ENCODE data around the gene ST14.
"Not testable (repeated sequence)": the region's sequence is repeated elsewhere in the genome, so short reads cannot be mapped to it uniquely, and the experiment has no call there.

ST14 gene

GRCh38 chr11:130189492-130190210, 30.1 kb downstream of the ST14 start:
- DNase-seq, result no peak

- DNase-seq, result no peak
Observed at GRCh38 chr11:130190371-130190881, 30.8 kb downstream of the ST14 start.

- DNase-seq, result no peak
Observed at GRCh38 chr11:130191896-130192295, 32.3 kb downstream of the ST14 start.

- no peak for DNase-seq
Observed at GRCh38 chr11:130192845-130193267, 33.3 kb downstream of the ST14 start.

DNA sequence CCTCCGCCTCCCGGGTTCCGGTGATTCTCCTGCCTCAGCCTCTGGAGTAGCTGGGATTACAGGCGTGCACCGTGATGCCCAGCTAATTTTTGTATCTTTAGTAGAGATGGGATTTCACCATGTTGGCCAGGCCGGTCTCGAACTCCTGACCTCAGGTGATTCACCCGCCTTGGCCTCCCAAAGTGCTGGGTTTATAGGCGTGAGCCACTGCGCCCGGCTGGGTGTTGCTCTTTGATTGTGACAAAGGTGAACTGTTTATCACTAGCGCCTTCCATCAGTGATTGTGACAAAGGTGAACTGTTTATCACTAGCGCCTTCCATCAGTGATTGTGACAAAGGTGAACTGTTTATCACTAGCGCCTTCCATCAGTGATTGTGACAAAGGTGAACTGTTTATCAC, 34.0 kb downstream of the ST14 start:
- not testable (repeated sequence) for DNase-seq

DNA sequence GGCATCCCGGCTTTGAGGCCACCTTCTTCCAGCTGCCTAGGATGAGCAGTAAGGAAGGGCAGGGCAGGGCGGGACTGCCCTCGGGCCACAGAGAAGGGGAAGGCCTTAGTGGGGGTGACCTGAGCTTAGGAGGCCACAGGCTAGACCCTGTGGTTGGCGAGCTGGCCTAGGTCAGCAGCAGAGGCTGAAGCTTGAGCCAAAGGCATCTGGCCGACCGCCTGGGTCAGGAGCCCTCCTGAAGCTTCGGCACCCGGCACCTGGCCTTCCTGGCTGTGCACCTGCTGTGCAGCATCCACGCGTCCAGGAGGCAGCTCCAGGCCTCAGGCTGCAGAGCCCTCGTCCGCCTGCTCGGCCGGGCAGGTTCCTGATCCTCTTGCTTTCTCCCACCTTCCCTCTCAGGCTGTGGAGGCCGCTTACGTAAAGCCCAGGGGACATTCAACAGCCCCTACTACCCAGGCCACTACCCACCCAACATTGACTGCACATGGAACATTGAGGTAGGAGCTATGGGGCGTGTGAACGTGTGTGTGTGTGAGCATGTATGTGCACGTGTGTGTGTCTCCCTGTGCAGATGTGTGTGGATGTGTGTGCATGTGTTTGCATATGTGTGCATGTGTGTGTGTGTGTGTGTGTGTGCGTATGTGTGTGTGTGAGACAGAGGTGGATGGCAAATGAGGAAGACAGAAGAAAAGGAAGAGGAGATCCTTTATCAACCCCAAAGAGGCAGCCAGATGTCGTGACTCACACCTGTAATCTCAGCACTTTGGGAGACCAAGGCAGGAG, 34.9 kb downstream of the ST14 start:
- DNase-seq, result no peak

DNA sequence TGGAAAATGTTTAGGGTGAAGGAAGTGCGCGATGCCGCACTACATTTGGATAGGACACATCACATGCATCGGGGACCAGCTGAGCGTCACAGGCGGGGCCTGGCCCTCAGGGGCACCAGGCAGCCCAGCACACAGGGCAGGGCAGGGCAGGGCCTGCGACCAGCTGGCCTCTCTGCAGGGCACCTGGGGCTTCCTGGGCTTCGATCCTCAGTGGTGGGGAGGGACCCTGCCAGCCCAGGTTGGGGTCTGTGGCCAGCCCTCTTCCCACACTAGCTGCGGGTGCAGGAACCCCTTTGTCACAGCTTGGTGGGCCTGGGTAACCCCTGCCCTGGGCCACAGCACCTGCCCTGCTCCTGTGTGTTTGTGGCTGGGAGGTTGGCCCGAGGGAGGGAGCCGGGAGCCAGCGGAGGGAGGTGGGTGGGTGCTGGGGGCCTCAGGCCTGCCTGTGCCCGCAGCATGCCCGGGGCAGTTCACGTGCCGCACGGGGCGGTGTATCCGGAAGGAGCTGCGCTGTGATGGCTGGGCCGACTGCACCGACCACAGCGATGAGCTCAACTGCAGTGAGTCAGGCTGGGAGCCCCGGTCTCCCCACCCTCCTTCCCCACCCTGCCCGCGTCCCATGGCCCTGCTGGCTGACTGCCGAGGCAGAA, 37.9 kb downstream of the ST14 start:
- no peak for DNase-seq

DNA sequence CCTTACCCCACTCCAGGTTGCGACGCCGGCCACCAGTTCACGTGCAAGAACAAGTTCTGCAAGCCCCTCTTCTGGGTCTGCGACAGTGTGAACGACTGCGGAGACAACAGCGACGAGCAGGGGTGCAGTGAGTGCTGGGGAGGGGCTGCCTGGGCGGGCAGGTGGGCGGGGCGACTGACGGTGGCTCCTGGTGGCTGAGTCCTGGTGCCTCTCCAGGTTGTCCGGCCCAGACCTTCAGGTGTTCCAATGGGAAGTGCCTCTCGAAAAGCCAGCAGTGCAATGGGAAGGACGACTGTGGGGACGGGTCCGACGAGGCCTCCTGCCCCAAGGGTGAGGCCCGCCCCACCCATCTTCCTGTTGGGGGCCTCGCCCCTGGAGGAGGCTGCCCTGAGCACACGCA, 38.7 kb downstream of the ST14 start:
- no peak for DNase-seq

- DNase-seq, result no peak
Observed at GRCh38 chr11:130198964-130199363, 39.4 kb downstream of the ST14 start.

DNA sequence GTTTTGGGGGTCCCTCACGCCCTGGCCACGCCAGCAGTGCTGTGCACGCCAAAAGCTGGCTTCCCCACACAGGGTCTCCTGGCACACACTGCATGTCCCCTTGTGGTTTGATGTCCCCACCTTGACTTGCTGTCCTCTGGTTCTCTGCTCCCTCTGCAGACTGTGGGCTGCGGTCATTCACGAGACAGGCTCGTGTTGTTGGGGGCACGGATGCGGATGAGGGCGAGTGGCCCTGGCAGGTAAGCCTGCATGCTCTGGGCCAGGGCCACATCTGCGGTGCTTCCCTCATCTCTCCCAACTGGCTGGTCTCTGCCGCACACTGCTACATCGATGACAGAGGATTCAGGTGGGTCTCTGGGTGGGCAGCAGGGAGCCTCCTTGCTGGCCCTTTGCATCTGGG, 40.2 kb downstream of the ST14 start:
- no peak for DNase-seq

GRCh38 chr11:130201026-130201425, 41.4 kb downstream of the ST14 start:
- no peak for DNase-seq

GRCh38 chr11:130202009-130202817, 42.6 kb downstream of the ST14 start:
- DNase-seq, result no peak

- DNase-seq, result no peak
Observed at GRCh38 chr11:130202818-130203689, 43.5 kb downstream of the ST14 start.

- DNase-seq, result no peak
Observed at GRCh38 chr11:130203766-130204702, 44.5 kb downstream of the ST14 start.

- no peak for DNase-seq
Observed at GRCh38 chr11:130204703-130205095, 45.1 kb downstream of the ST14 start.

- DNase-seq, result no peak
Observed at GRCh38 chr11:130206141-130206540, 46.6 kb downstream of the ST14 start.

DNA sequence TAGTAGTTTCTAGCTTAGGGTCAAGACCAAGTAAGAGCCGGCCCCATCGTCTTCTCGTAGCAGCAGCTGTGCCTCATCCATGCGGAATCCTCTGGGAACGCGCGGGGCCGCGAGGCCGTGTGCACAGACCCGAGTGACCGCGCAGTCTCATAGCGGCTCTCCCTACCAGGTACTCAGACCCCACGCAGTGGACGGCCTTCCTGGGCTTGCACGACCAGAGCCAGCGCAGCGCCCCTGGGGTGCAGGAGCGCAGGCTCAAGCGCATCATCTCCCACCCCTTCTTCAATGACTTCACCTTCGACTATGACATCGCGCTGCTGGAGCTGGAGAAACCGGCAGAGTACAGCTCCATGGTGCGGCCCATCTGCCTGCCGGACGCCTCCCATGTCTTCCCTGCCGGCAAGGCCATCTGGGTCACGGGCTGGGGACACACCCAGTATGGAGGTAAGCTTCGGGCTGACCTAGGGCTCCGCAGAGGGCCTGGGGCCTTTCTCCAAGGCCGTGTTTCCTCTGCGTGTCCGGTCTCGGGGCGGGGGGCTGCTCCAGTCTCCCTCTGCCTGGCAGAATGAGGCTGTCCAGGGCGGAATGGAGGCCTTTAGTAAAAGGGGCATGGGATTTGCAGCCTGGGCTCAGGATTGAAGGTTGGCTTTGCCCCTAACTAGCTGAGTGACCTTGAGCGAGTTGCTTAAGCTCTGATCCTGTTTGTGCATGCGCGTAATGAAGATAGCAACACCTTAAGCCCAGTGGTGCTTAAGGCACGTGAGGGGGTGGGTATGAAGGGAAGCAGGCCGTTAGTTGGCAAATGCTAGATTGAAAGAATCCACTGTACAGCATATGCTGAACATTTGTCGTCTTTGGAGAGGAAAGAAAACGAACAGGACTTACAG, 48.9 kb downstream of the ST14 start:
- DNase-seq, result no peak

GRCh38 chr11:130209128-130209932, 49.7 kb downstream of the ST14 start:
- no peak for DNase-seq

Data from cerebellar nuclear complex (tissue), 1 donor.